Ishikawa (cell line): ENCODE data around the gene TNFRSF1B.

Experiments
- CEBPB ChIP-seq: IDR thresholded peaks from 2 replicates; pipeline ENCODE4 v1.6.1; 2012
- CREB1 ChIP-seq: IDR thresholded peaks from 2 replicates; pipeline ENCODE4 v1.6.1; 2012; ENCODE audit warnings: low read depth
- EGR1 ChIP-seq: IDR thresholded peaks from 2 replicates; pipeline ENCODE4 v1.6.1; 2012
- EP300 ChIP-seq: IDR thresholded peaks from 2 replicates; pipeline ENCODE4 v1.6.1; 2012; ENCODE audit warnings: borderline replicate concordance
- FOXM1 ChIP-seq: IDR thresholded peaks from 2 replicates; pipeline ENCODE4 v1.6.1; 2012; ENCODE audit warnings: low read depth, borderline replicate concordance
- NFIC ChIP-seq: IDR thresholded peaks from 2 replicates; pipeline ENCODE4 v1.6.1; 2012
- RAD21 ChIP-seq: IDR thresholded peaks from 2 replicates; pipeline ENCODE4 v1.6.1; 2012; ENCODE audit warnings: low read depth
- TAF1 ChIP-seq: IDR thresholded peaks from 2 replicates; pipeline ENCODE4 v1.6.1; 2012; ENCODE audit warnings: low read depth, mild to moderate bottlenecking
- TCF12 ChIP-seq: IDR thresholded peaks from 2 replicates; pipeline ENCODE4 v1.6.1; 2012; ENCODE audit warnings: low read depth
- TEAD4 ChIP-seq: IDR thresholded peaks from 2 replicates; pipeline ENCODE4 v1.6.1; 2012
- YY1 ChIP-seq: IDR thresholded peaks from 2 replicates; pipeline ENCODE4 v1.6.1; 2012; ENCODE audit warnings: low read depth
- ZBTB7A ChIP-seq: IDR thresholded peaks from 2 replicates; pipeline ENCODE4 v1.6.1; 2012; ENCODE audit warnings: low read depth
- TF ChIP-seq, protein P1 (sequence below): IDR thresholded peaks from 2 replicates; pipeline ENCODE4 v1.6.1; 2012
- TF ChIP-seq, protein P2 (sequence below): IDR thresholded peaks from 2 replicates; pipeline ENCODE4 v1.6.1; 2012; ENCODE audit warnings: low read depth, mild to moderate bottlenecking
- TF ChIP-seq, protein P3 (sequence below): IDR thresholded peaks from 2 replicates; pipeline ENCODE4 v1.6.1; 2012

The TNFRSF1B gene

GRCh38 chr1:12136916-12137610 lies 29.7 kb upstream of the TNFRSF1B start:
- no peak for TF ChIP-seq NFIC

GRCh38 chr1:12138196-12139168 lies 28.3 kb upstream of the TNFRSF1B start:
- TF ChIP-seq ZBTB7A (0 out of 2 replicates have a peak, but pooled peaks have one; percentile 33), TEAD4 (no peak)

GRCh38 chr1:12140016-12140415 lies 26.8 kb upstream of the TNFRSF1B start:
- TF ChIP-seq, protein P1, sequence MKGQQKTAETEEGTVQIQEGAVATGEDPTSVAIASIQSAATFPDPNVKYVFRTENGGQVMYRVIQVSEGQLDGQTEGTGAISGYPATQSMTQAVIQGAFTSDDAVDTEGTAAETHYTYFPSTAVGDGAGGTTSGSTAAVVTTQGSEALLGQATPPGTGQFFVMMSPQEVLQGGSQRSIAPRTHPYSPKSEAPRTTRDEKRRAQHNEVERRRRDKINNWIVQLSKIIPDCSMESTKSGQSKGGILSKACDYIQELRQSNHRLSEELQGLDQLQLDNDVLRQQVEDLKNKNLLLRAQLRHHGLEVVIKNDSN, result no peak

DNA sequence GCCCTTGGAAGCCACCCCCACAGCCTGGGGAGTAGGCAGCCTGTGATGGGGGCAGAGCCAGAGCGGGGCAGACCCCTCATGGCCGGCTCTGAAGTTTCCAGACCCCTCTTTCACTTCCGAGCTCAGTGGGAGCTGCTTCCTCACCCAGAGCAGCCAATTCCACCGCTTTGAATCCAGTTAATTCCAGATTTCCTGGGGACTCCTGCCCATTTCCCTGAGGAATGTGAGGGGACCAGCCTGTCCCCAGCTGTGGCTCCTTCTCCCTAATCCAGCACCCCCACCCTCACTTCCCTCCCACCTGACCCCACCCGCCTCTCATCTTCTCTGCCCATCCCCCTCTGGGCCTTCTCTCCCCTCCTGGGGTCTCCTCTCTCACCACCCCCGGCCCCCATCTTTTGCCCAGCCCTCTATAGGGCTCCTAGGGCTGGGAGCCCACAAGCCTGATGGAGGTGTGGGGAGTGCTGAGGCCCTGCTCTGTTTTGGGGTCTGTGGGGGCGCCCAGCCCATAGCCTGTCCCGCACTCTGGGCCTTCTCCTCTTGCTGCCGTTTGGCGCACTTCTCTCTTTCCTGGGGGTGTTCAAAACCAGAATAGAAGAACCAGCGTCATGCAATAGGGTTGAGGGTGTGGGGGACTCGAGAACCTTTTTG lies 26.2 kb upstream of the TNFRSF1B start:
- TF ChIP-seq FOXM1 (no peak), RAD21 (no peak), TCF12 (no peak), CREB1 (no peak), NFIC (no peak), YY1 (no peak), EGR1 (no peak), CEBPB (no peak), EP300 (no peak), TAF1 (no peak), ZBTB7A (no peak), TEAD4 (no peak)
- TF ChIP-seq, protein P2, sequence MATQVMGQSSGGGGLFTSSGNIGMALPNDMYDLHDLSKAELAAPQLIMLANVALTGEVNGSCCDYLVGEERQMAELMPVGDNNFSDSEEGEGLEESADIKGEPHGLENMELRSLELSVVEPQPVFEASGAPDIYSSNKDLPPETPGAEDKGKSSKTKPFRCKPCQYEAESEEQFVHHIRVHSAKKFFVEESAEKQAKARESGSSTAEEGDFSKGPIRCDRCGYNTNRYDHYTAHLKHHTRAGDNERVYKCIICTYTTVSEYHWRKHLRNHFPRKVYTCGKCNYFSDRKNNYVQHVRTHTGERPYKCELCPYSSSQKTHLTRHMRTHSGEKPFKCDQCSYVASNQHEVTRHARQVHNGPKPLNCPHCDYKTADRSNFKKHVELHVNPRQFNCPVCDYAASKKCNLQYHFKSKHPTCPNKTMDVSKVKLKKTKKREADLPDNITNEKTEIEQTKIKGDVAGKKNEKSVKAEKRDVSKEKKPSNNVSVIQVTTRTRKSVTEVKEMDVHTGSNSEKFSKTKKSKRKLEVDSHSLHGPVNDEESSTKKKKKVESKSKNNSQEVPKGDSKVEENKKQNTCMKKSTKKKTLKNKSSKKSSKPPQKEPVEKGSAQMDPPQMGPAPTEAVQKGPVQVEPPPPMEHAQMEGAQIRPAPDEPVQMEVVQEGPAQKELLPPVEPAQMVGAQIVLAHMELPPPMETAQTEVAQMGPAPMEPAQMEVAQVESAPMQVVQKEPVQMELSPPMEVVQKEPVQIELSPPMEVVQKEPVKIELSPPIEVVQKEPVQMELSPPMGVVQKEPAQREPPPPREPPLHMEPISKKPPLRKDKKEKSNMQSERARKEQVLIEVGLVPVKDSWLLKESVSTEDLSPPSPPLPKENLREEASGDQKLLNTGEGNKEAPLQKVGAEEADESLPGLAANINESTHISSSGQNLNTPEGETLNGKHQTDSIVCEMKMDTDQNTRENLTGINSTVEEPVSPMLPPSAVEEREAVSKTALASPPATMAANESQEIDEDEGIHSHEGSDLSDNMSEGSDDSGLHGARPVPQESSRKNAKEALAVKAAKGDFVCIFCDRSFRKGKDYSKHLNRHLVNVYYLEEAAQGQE, result no peak
- TF ChIP-seq, protein P1, result no peak
- TF ChIP-seq, protein P3, sequence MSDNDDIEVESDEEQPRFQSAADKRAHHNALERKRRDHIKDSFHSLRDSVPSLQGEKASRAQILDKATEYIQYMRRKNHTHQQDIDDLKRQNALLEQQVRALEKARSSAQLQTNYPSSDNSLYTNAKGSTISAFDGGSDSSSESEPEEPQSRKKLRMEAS, result no peak

DNA sequence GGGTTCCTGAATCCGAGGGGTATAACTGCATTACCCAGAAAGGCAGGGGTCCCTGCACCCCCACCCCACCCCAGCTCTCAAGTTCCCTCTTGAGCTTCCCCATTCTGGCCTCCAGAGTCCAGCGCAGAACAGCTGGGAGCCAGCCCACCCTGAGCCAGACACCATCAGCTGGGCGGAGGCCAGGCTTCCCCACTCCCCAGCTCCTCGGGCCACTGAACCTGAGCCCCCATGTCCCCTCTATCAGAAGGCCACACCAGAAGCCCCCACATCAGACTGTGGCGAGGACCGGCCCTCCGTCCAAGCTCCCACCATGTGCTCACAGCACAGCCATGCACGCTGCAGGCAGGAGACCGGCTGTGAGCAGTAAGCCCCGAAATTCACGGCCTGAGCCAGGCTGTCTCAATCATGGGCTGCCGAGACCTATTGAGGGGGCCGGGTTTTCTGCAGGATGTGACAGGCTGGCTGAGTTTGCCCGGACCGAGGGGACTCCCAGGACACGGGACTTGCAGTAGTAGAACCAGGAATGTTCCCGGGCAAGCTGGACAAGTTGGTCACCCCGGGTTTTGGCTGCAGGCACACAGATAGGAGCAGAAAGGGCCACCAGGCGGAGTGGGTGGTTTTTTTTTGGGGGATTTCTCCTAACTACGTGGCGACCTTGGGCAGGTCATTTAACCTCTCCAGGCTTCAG lies 25.5 kb upstream of the TNFRSF1B start:
- TF ChIP-seq CREB1, result no peak

DNA sequence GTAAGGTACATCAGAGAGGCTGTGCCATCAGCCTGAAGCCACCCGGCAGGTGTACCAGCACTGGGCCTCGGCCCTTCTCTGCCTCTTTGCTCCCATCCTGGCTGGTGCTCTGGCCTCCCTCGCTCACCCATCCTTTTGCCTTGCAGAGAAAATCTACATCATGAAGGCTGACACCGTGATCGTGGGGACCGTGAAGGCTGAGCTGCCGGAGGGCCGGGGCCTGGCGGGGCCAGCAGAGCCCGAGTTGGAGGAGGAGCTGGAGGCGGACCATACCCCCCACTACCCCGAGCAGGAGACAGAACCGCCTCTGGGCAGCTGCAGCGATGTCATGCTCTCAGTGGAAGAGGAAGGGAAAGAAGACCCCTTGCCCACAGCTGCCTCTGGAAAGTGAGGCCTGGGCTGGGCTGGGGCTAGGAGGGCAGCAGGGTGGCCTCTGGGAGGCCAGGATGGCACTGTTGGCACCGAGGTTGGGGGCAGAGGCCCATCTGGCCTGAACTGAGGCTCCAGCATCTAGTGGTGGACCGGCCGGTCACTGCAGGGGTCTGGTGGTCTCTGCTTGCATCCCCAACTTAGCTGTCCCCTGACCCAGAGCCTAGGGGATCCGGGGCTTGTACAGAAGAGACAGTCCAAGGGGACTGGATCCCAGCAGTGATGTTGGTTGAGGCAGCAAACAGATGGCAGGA lies 24.5 kb upstream of the TNFRSF1B start:
- TF ChIP-seq TAF1 (no peak), CREB1 (no peak), ZBTB7A (no peak), FOXM1 (no peak), YY1 (no peak), NFIC (no peak)
- TF ChIP-seq, protein P2, result no peak
- TF ChIP-seq, protein P1, result no peak
